GM12891 (cell line): ENCODE measurements around the gene POLR2H.

Experiments used
- POLR2A ChIP-seq: IDR thresholded peaks from 2 replicates; pipeline ENCODE4 v1.6.1; 2011; ENCODE audit warnings: low read depth, low read length, control low read depth
- POLR2AphosphoS5 ChIP-seq: IDR thresholded peaks from 2 replicates; pipeline ENCODE4 v1.6.1; 2011; ENCODE audit warnings: low read depth, low read length, control low read depth
- SPI1 ChIP-seq: IDR thresholded peaks from 2 replicates; pipeline ENCODE4 v1.6.1; 2011; ENCODE audit warnings: low read depth, low read length, control low read depth

DNA sequence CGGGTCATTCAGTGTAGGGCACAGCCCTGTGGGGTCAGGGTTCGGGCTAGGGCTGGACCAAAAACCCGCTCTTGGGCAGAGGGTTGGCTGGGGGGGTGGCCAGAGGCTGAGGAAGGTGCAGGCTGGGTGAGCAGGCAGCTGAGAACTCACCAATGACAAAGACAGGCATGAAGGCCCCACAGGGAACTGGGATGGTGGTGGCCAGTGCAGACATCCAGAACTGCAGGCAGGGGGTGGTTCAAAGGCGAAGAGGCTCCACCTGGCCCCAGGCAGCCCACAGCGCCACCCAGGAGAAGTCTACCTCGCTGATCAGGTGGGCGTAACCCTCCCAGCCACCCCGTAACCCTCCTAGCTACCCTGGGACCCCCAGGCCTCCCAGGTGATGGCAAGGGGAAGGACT is 6.8 kb upstream of the POLR2H start:
- TF ChIP-seq POLR2A (no peak), POLR2AphosphoS5 (no peak), SPI1 (no peak)
